HCT116 (cell line): Measurements from ENCODE around the gene ZYG11A.

Experiments used
- EGR1 ChIP-seq: IDR thresholded peaks from 2 replicates; pipeline ENCODE4 v1.6.1; 2012; ENCODE audit warnings: low read depth
- EZH2 ChIP-seq: fragments of 200-600 bp; sonication (generic); IDR thresholded peaks from 2 replicates; pipeline ENCODE4 v1.6.1; 2017; ENCODE audit warnings: antibody characterized with exemption, mixed run types
- POLR2A ChIP-seq: IDR thresholded peaks from 2 replicates; pipeline ENCODE4 v1.7.0; 2011; ENCODE audit warnings: borderline replicate concordance; ENCODE audit not compliant: insufficient read depth, insufficient read length; ENCODE audit errors: extremely low read depth
- POLR2AphosphoS5 ChIP-seq: IDR thresholded peaks from 2 replicates; pipeline ENCODE4 v1.6.1; 2011; ENCODE audit warnings: mild to moderate bottlenecking, low read depth, low read length, moderate library complexity
- SIN3A ChIP-seq: IDR thresholded peaks from 2 replicates; pipeline ENCODE4 v1.6.1; 2012; ENCODE audit warnings: low read depth
- TCF7L2 ChIP-seq: IDR thresholded peaks from 2 replicates; pipeline ENCODE4 v1.7.0; 2011; ENCODE audit warnings: borderline replicate concordance, inconsistent platforms; ENCODE audit not compliant: insufficient read depth, insufficient read length; ENCODE audit errors: extremely low read depth
- ZNF274 ChIP-seq: fragments of 200-500 bp; sonication (Bioruptor generic); IDR thresholded peaks from 2 replicates; pipeline ENCODE4 v1.6.1; 2014; ENCODE audit warnings: mild to moderate bottlenecking, low read depth, low read length, inconsistent platforms
- TF ChIP-seq, protein P1 (sequence below), 3 experiments: fragments of 200-600 bp in 1 of 3; sonication (generic) in 1 of 3; IDR thresholded peaks in 2 of 3; conservative IDR thresholded peaks in 1 of 3; 2 replicates each; pipeline ENCODE4 v1.5.1; 2012 to 2017; ENCODE audit warnings: low read depth in 2 of 3, low read length in 2 of 3, antibody characterized with exemption in 1 of 3, borderline replicate concordance in 1 of 3, control low read depth in 1 of 3, mild to moderate bottlenecking in 1 of 3, mixed read lengths in 1 of 3, mixed run types in 1 of 3, moderate library complexity in 1 of 3; ENCODE audit not compliant: insufficient read depth in 1 of 3

DNA sequence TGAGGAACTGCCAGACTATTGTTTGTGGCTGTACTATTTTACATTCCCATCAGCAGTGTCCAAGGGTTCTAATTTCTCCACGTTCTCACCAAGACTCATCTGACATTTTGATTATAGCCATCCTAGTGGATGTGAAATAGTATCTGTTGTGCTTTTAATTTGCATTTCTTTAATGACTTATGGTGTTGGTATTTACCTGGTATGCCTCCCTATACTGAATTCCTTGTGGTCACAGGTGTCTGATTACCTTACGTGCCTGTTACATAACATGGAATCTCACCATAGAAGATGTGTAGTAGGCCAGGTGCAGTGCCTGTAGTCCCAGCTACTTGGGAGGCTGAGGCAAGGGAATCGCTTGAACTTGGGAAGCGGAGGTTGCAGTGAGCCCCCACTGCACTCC is 13.5 kb downstream of the ZYG11A start:
- TF ChIP-seq, protein P1, sequence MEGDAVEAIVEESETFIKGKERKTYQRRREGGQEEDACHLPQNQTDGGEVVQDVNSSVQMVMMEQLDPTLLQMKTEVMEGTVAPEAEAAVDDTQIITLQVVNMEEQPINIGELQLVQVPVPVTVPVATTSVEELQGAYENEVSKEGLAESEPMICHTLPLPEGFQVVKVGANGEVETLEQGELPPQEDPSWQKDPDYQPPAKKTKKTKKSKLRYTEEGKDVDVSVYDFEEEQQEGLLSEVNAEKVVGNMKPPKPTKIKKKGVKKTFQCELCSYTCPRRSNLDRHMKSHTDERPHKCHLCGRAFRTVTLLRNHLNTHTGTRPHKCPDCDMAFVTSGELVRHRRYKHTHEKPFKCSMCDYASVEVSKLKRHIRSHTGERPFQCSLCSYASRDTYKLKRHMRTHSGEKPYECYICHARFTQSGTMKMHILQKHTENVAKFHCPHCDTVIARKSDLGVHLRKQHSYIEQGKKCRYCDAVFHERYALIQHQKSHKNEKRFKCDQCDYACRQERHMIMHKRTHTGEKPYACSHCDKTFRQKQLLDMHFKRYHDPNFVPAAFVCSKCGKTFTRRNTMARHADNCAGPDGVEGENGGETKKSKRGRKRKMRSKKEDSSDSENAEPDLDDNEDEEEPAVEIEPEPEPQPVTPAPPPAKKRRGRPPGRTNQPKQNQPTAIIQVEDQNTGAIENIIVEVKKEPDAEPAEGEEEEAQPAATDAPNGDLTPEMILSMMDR (IDR thresholded peaks at IDR 0.05 in 2 of 3, conservative IDR thresholded peaks at IDR 0.05 in 1 of 3; ENCODE audit: borderline replicate concordance in 1 of 3, insufficient read depth in 1 of 3, low read depth in 2 of 3, low read length in 2 of 3): no peak
- no peak for TF ChIP-seq POLR2A
- no peak for TF ChIP-seq SIN3A
- no peak for TF ChIP-seq EGR1
- TF ChIP-seq ZNF274: no peak
- no peak for TF ChIP-seq POLR2AphosphoS5
- TF ChIP-seq EZH2: no peak
- no peak for TF ChIP-seq TCF7L2
